ENCODE measurements around the gene SEPTIN3. TPM values are rescaled to one million over a fixed set of nuclear protein-coding genes. Genes with fewer than 3 reads are reported as not detected.

SEPTIN3 gene, protein sequence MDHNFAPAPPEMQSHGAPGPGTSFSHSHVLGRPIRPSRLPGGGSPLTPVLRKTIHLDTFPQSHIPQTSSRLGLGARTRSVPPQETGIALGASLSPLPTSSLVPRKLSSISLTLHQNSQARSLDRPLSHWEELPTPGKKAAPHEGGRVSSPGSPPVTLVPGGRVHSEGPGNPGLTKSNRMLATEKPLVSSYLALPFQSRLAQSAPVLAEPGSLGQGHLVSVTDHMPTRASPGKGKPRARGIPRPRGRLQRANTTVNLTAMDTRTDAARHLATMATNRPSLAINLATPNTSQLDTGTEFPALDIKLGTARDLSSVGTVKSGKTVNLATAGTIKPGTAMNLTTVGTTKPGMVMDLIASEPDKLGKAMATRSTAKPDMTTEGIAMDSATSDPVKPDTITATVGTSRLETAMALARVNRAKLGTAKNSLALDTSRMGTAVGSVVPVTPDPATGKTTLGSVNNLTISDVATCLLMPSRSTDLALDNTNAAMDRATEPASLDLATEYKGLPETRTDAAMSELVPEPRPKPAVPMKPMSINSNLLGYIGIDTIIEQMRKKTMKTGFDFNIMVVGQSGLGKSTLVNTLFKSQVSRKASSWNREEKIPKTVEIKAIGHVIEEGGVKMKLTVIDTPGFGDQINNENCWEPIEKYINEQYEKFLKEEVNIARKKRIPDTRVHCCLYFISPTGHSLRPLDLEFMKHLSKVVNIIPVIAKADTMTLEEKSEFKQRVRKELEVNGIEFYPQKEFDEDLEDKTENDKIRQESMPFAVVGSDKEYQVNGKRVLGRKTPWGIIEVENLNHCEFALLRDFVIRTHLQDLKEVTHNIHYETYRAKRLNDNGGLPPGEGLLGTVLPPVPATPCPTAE
- total RNA-seq = 0.42 and 0.46 TPM in 2 replicates
- long read RNA-seq = 0 reads

DNA sequence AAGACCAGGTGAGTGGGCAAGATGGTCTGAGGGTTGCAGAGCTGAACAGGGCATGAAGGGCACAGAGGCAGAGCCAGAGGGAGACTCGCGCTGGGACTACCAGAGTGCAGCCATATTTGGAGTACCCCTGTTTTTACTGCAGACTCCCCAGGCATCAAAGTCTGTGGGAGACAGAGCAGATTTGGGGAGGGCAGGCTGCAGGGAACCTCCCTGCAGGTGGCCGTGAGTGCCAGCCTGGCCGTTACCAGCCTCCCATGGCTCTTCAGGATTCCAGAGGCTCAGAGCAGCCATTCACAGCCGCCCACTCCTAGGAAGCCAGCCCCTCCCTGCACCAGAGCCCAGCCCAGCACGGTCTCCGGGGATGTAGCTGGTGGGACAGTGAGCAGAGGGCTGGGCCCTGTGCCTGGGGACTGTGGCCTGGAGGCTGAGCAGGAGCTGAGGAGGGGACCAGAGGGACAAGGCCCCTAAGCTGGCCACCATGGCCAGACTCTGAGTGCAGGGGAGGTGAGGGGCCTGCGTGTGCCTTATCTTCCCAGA, at the start of gene SEPTIN3:
Gene SEPTIN3 (plus strand): TSS at position 334 of the 537 bp plus-strand sequence. CDS start 2,050 bp downstream, outside the sequence.
- Mint-ChIP-seq H3K4me1 (ENCODE audit: unreplicated experiment) (peaks cover 3% of the 10 kb centered on the region), H3K27me3 (ENCODE audit: unreplicated experiment) (peaks cover 16% of the 10 kb centered on the region), H3K4me3 (ENCODE audit: unreplicated experiment) (no peak within 1 kb of the TSS), H3K27ac (ENCODE audit: unreplicated experiment) (no peak within 1 kb of the TSS), H3K36me3 (ENCODE audit: unreplicated experiment) (no peaks in the 10 kb centered on the region), H3K9me3 (ENCODE audit: unreplicated experiment) (no peaks in the 10 kb centered on the region)
- no peak for DNase-seq (ENCODE audit: extremely low spot score, unreplicated experiment)
- TF ChIP-seq, protein P1, sequence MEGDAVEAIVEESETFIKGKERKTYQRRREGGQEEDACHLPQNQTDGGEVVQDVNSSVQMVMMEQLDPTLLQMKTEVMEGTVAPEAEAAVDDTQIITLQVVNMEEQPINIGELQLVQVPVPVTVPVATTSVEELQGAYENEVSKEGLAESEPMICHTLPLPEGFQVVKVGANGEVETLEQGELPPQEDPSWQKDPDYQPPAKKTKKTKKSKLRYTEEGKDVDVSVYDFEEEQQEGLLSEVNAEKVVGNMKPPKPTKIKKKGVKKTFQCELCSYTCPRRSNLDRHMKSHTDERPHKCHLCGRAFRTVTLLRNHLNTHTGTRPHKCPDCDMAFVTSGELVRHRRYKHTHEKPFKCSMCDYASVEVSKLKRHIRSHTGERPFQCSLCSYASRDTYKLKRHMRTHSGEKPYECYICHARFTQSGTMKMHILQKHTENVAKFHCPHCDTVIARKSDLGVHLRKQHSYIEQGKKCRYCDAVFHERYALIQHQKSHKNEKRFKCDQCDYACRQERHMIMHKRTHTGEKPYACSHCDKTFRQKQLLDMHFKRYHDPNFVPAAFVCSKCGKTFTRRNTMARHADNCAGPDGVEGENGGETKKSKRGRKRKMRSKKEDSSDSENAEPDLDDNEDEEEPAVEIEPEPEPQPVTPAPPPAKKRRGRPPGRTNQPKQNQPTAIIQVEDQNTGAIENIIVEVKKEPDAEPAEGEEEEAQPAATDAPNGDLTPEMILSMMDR (IDR thresholded peaks at IDR 0.05) = no peak

DNA sequence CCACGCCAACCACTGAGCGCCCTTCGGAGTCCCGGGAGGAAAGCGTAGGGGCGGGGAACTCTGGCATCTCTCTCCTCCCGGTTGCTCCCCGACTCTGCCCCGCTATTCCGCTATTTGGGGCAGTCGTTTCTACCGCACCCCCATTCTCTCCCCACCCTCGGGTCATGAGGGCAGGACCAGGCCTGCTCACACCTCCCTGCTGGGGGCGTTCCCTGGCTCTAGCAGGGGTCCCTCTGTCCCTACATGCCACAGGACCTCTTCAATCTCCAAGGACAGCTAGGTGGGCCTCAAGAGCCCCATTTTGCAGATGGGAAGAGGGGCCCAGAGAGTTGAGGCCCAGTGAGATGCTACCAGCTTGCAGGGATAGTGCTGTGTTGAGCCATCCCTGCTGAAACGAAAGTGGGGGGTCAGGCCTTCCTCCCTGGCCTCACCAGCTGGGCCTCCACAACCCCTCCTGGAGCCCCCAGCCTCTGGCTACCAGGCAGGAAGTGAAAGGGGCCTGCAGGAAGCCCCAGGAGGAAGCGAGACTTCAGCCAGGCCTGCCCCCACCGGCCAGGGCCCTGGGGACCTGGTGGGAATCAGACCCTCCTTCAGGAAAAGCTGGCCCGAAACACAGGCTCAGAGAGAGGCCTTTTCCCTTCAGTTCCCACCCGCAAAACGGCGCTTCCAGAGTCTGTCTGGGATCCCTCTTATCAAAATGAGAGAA, 48.8 kb upstream of the SEPTIN3 start:
- Mint-ChIP-seq H3K4me3 (ENCODE audit: unreplicated experiment) (no peak overlapping the region), H3K9me3 (ENCODE audit: unreplicated experiment) (no peaks in the 10 kb centered on the region), H3K4me1 (ENCODE audit: unreplicated experiment) (peaks cover 23% of the 10 kb centered on the region), H3K36me3 (ENCODE audit: unreplicated experiment) (no peaks in the 10 kb centered on the region), H3K27me3 (ENCODE audit: unreplicated experiment) (peaks cover 22% of the 10 kb centered on the region), H3K27ac (ENCODE audit: unreplicated experiment) (no peak overlapping the region)
- no peak for DNase-seq (ENCODE audit: extremely low spot score, unreplicated experiment)
- TF ChIP-seq, protein P1 (IDR thresholded peaks at IDR 0.05) = no peak

DNA sequence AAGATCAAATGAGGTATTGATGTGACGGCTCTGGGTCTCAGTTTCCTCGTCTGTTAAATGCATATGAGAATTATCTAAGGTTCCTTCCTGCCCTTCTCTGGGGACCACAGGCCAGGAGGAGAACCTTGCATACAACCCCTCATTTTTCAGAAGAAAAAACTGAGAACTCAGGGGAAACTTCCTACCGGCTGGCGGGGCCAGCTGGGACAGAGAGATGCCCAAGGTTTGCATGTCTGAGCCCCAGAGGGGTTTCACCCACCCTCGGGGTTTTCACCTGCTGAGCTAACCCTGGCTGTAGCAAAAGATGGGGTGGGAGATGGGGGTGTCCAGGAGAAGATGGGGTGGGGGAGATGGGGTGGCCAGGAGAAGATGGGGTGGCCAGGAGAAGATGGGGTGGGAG, 46.9 kb upstream of the SEPTIN3 start:
- H3K27ac Mint-ChIP-seq (ENCODE audit: unreplicated experiment) = no peak overlapping the region
- no peaks in the 10 kb centered on the region for H3K36me3 Mint-ChIP-seq (ENCODE audit: unreplicated experiment)
- DNase-seq (ENCODE audit: extremely low spot score, unreplicated experiment) = no peak
- H3K4me3 Mint-ChIP-seq (ENCODE audit: unreplicated experiment) = no peak overlapping the region
- no peaks in the 10 kb centered on the region for H3K9me3 Mint-ChIP-seq (ENCODE audit: unreplicated experiment)
- H3K27me3 Mint-ChIP-seq (ENCODE audit: unreplicated experiment) = peaks cover 14% of the 10 kb centered on the region
- TF ChIP-seq, protein P1 (IDR thresholded peaks at IDR 0.05) = no peak
- peaks cover 19% of the 10 kb centered on the region for H3K4me1 Mint-ChIP-seq (ENCODE audit: unreplicated experiment)

DNA sequence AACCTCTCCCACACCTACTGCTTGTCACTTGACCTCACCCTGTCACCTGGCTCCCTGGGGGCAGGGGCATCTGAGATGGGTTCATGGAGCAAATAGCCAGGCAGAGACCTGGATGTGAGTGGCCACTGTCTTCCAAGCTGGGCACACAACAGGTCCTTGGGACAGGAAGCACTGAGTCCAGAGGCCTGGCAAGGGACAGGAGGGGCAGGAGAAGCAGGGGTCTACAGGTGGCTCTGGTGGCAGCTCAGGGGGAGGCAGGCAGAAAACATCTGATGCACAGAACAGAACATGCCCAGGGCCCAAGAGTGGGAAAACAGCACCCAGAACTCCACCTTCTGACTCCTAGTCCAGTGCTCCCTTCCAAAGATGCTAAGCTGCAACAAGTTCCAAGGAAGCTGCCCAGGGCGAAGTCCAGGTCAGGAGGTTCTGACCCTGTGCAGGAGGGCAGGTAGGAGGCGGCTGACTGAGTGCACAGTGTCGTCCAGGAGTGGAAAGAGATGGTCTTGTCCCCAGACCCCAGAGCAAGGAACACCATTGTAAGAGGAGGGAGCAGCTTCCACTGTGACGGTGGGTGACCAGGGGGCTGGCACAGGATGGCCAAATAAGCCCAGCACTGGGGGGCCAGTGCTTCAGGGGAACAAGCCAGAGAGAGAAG, 46.2 kb upstream of the SEPTIN3 start:
- Mint-ChIP-seq H3K9me3 (ENCODE audit: unreplicated experiment) (no peaks in the 10 kb centered on the region), H3K36me3 (ENCODE audit: unreplicated experiment) (no peaks in the 10 kb centered on the region), H3K4me1 (ENCODE audit: unreplicated experiment) (peaks cover 18% of the 10 kb centered on the region), H3K27me3 (ENCODE audit: unreplicated experiment) (peaks cover 19% of the 10 kb centered on the region), H3K27ac (ENCODE audit: unreplicated experiment) (no peak overlapping the region), H3K4me3 (ENCODE audit: unreplicated experiment) (no peak overlapping the region)
- no peak for DNase-seq (ENCODE audit: extremely low spot score, unreplicated experiment)
- TF ChIP-seq, protein P1 (IDR thresholded peaks at IDR 0.05) = no peak
